GM19099 (cell line): ENCODE results near the gene CNPY4.

Experiments
- POLR2A ChIP-seq: IDR thresholded peaks from 3 replicates; pipeline ENCODE4 v1.6.1; 2011; ENCODE audit warnings: low read depth; ENCODE audit not compliant: insufficient read length; ENCODE audit errors: extremely low read depth

The CNPY4 gene

DNA sequence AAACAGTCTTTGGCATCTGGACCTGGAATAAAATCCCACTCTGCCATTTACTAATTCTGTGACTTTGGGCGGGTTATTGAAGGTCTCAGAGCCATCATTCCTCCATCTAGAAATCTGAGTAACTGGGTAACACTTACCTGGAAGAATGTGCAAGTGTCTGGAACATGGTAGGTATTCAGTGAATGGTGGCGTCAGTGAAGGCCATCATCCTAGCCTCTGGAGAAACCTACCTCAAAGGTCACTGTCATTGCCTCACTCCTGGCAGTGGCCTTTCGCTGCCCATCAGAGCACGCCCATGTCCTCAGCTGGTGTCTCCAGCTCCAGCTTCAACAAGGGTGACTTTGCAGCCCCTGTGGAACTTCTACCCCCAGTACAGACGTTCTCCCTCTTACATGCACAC, 44.4 kb downstream of the CNPY4 start:
- no peak for TF ChIP-seq POLR2A

- no peak for TF ChIP-seq POLR2A
Measured at GRCh38 chr7:100166317-100166940, 47.0 kb downstream of the CNPY4 start.

DNA sequence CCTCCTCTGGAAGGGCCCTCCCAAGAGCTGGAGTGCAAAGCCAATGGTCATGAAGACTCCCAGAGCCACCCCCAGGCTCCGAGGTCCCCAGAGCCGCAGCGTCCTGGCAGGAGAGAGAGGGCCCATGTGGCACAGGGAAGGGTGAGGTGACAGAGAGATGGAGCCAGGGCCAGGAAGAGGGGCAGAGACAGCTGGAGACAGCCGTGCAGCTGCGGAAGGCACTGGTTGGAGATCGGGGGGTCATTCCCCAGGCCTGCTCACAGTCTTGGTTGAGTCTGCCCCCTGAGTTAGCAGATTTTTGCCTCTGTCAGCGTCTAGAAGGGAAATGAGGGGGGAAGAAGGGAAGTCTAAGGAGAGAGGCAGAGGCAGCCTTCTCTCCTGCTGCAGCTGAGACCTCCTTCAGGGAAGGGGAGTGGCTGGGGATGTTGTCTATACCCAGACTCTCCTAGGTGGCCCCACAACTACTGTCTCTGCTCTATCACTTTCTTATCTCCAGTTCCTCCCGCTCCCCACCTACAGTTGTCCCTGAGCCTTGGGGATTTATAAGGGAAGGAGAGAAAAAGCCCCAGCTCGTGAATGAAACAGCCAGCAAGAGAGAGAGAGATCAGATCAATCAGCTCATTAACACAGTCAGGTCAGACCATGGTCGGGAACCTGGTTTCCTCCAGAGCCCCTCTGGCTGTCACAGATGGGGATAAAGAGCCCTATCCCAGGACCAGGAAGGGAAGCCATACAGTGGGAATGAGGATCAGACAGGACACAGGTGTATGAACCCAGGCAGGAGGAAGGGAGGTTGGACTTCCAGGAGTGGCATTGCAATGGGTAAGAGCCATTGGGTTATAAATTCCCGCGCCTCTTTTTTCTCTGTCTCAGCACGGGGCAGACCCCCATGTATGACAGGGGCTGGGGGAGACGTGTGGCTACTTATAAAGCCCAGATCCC, 47.8 kb downstream of the CNPY4 start:
- TF ChIP-seq POLR2A = no peak

GRCh38 chr7:100167912-100168323, 48.5 kb downstream of the CNPY4 start:
- no peak for TF ChIP-seq POLR2A

DNA sequence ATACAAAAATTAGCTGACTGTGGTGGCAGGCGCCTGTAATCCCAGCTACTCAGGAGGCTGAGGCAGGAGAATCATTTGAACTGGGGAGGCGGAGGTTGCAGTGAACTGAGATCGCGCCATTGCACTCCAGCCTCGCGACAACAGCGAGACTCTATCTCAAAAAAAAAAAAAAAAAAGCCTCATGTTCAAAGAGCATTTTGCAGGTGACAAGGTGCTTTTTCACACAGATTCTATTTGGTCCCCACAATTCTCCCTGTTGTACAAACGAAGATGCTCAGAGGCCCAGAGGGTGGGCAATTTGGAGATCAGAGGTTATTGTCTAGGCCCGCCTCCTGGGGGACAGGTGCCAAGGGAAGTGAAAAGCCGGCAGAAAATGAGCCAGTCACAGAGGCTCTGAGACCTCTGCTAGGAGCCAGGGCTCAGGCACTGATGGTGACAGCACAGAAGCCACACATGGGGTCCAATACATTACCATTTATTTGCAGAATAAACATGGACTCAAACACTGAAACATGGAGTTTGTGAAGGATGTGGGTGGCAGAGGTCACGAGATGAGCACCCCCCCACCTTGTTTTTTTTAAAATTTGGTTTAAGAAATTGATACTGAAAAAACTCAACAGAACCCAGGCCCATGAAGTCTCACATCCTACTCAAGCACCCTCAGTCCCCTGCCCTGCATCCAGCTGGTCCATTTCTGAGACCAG, 49.9 kb downstream of the CNPY4 start:
- no peak for TF ChIP-seq POLR2A

- no peak for TF ChIP-seq POLR2A
Measured at GRCh38 chr7:100170101-100170897, 50.9 kb downstream of the CNPY4 start.

- TF ChIP-seq POLR2A = no peak
Measured at GRCh38 chr7:100171087-100171681, 51.8 kb downstream of the CNPY4 start.

DNA sequence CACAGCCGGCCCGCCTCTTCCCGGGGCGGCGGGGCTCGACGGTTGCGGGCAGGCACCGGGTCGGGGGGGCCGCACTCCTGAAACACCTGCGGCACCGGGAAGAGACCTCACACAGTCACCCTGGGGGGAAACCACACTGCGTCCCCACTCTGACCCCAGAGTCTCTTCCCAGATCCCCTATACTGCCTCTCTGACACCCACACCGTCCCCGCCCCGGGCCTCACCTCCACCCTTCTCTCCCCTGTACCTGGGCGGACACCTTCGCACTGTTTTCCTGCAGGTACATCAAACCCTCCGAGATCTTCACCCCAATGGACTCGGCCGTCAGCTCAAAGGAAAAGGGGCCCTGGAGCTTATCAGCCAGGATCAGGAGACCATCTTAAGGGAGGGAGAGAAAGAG, 52.4 kb downstream of the CNPY4 start:
- no peak for TF ChIP-seq POLR2A

DNA sequence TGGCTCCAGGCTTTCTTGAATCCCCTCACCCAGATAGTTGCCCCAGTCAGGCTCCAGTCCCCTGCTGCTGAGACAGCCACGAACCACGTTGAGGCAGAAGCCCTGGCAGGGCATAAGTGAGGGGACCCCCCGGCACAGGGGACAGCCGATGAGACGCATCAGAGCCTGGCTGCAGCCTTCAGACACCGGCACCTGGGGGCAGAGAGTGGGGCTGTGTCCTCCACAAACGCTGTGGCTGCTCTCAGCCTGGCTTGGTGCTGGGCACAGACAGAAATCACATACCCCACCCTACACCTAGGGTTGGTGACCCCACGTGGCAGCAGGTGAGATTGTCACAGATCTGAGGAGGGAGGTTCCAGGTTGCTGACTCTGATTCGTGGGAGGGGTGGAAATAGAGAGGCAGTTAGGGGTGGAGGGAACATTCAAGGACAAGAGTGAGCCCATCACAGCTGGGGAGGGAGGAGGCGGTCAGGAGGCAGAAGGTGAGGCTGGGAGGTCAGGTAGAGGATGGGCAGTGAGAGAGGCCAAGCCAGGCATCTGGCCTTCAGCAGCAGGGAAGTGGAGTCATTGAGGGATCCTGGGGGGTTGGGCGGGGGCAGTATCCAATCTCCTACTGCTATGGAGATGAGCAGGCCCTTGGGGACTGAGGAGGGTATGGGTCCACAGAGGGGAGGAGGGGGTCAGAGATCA, 54.5 kb downstream of the CNPY4 start:
- TF ChIP-seq POLR2A = no peak

DNA sequence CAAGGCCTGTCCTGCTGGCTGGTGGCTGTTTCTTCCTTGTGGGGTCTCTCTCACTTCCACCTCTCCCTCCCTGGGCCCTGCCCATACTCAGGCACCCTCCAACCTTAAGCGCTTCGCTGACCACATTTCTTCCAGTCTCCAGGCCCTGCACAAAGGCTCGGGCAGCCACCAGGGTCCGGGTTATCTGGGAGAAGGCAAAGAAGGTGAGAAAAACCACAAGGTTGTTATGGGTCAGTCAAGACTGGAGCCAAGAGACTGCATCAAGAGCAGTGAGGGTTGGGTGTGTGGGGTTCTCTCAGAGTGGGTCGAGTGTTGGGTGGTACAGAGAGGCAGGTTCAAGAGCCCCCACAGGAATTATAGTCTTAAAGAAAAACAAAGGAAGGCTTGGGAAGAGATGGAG, 55.1 kb downstream of the CNPY4 start:
- TF ChIP-seq POLR2A = no peak
